ENCODE data around the gene GABRG3.

DNA sequence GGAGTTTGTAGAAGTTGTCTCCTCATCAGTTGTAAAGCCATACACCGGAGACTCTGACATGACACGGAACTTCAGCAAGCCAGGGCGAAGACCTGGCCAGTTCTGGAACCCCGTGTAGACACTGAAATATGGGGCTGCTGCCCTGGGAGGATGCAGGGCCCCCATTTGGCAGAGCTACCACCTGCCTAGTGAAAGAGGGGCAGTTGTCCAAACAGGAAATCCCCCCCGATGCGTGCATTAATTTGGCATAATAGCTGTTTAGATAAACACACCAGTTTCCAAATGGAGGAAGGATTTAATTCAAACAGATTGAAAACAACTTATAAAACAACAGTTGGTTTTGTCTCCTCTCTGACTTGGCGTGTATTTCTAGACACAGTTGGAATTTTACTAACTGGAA lies 357.2 kb downstream of the GABRG3 start:
- TF ChIP-seq RAD21 (conservative IDR thresholded peaks at IDR 0.05 in 1 of 2, IDR thresholded peaks at IDR 0.05 in 1 of 2): no peak
- no peak for TF ChIP-seq RFX5 (IDR thresholded peaks at IDR 0.05)
